Heart left ventricle (tissue), 13 donors: ENCODE data around the gene GALNTL6.

Experiments
- POLR2A ChIP-seq, 2 donors: fragments of 450-650 bp; IDR thresholded peaks; one replicate each; pipeline ENCODE4 v1.6.1; 2017; ENCODE audit warnings: antibody characterized with exemption in 2 of 2, mild to moderate bottlenecking in 2 of 2, moderate library complexity in 2 of 2
- TF ChIP-seq, protein P1 (sequence below), 12 donors: fragments of 200-600 bp; sonication (generic) in 4 of 12; IDR thresholded peaks; one replicate each; pipeline versions ENCODE4 v1.5.0 to v1.8.0; 2018 to 2022; ENCODE audit warnings: antibody characterized with exemption in 12 of 12, mild to moderate bottlenecking in 5 of 12
- donor health status: ischemic (EF 13 %, LVEDD 7.1; RV severe dilation, severe dysfunction).
- donor health status: DM: no; HTN: yes; CAD: no.
- donor health status: DM: no; HTN: no; CAD: no.
- donor health status: ischemic (EF 25% LVEDD 6.9; RV normal size, moderate dysfunction).
- donor health status: ischemic (EF 25% LVEDD 5.7; RV mildly dilated, moderate dysfunction).
- donor health status: ischemic (EF 35%, LVEDD 5.7; RV mildly dilated, moderate dysfunction).
- donor health status: nonischemic (EF 11% LVEDD 7.7; RV severe dilation, severe dysfunction).
- donor health status: DM: yes; HTN: yes; CAD: no.
- donor health status: PGD.
- donor health status: ischemic (EF 29% LVEDD 5.4; RV normal size, mild dysfunction).
- donor health status: nonischemic (EF 23%, LVEDD 6.1; RV moderate dilation, normal function).

DNA sequence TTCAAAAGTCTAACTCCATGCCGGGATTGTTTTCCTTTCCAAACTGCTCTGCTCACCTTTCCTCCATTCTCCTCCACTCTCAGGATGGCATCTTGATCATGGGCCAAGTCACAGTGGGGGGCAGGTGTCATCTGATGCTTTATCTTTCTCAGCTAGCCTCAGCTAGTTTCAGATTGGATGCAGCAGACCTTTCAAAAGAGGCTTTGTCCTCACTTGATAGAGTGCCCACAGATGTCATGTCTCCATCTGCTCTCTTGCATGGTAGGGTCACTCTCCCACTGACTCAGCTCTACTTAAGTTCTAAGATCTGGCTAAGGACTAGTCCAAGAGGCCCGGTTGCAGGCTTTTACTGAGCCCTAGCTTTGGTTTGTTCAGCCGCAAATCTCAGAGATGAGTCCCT, 1013.7 kb downstream of the GALNTL6 start:
- no peak for TF ChIP-seq POLR2A (IDR thresholded peaks at IDR 0.05)
- TF ChIP-seq, protein P1, sequence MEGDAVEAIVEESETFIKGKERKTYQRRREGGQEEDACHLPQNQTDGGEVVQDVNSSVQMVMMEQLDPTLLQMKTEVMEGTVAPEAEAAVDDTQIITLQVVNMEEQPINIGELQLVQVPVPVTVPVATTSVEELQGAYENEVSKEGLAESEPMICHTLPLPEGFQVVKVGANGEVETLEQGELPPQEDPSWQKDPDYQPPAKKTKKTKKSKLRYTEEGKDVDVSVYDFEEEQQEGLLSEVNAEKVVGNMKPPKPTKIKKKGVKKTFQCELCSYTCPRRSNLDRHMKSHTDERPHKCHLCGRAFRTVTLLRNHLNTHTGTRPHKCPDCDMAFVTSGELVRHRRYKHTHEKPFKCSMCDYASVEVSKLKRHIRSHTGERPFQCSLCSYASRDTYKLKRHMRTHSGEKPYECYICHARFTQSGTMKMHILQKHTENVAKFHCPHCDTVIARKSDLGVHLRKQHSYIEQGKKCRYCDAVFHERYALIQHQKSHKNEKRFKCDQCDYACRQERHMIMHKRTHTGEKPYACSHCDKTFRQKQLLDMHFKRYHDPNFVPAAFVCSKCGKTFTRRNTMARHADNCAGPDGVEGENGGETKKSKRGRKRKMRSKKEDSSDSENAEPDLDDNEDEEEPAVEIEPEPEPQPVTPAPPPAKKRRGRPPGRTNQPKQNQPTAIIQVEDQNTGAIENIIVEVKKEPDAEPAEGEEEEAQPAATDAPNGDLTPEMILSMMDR (IDR thresholded peaks at IDR 0.05): no peak
